Endothelial cell of umbilical vein (primary cell): ENCODE results near the gene TMEM213.

ENCODE experiments used
- CTCF ChIP-seq, 2 donors: IDR thresholded peaks; 1 replicate in 1 of 2; 2 replicates in 1 of 2; pipeline ENCODE4 v1.5.1; 2011; ENCODE audit warnings: low read length in 2 of 2, mild to moderate bottlenecking in 2 of 2, moderate library complexity in 2 of 2, control low read depth in 1 of 2, inconsistent platforms in 1 of 2, low read depth in 1 of 2; ENCODE audit not compliant: insufficient read depth in 1 of 2; ENCODE audit errors: extremely low read depth in 1 of 2
- MAX ChIP-seq: IDR thresholded peaks from 2 replicates; pipeline ENCODE4 v1.6.1; 2011; ENCODE audit not compliant: insufficient read depth, insufficient read length

- TF ChIP-seq MAX (no peak), CTCF (IDR thresholded peaks at IDR 0.05; ENCODE audit: extremely low read depth in 1 of 2, insufficient read depth in 1 of 2, low read depth in 1 of 2, low read length in 2 of 2) (no peak)
Observed at GRCh38 chr7:138799336-138800000, 1.7 kb downstream of the TMEM213 start.
